Pulmonary artery endothelial cell (primary cell): ENCODE data around the gene PTPRN2. TPM values are rescaled to one million over a fixed set of nuclear protein-coding genes. Genes with fewer than 3 reads are reported as not detected.

Experiments used
- DNase-seq: peaks from one replicate; pipeline ENCODE4 v3.0.0-alpha.2; 2011; ENCODE audit warnings: low read depth, low spot score
- total RNA-seq: library from RNA; depleted of rRNA; stranded (reverse); fragments of >200 nt; gene quantifications from 2 replicates; pipeline ENCODE4 v1.2.3, GENCODE V29; 2014

PTPRN2 gene
- total RNA-seq, 1 donor from 2014 or later = 0.53 TPM

DNA sequence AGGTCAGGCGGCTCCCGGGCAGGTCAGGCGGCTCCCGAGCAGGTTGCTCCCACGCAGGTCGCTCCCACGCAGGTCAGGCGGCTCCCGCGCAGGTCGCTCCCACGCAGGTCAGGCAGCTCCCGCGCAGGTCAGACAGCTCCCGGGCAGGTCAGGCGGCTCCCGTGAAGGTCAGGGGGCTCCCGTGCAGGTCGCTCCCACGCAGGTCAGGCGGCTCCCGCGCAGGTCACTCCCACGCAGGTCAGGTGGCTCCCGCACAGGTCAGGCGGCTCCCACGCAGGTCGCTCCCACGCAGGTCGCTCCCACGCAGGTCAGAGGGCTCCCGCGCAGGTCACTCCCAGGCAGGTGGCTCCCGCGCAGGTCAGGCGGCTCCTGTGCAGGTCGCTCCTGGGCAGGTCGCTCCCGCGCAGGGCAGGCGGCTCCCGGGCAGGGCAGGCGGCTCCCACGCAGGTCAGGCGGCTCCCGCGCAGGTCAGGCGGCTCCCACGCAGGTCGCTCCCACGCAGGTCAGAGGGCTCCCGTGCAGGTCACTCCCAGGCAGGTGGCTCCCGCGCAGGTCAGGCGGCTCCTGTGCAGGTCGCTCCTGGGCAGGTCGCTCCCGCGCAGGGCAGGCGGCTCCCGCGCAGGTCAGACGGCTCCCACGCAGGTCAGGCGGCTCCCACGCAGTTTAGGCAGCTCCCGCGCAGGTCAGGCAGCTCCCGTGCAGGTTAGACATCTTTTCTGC lies 30.7 kb downstream of the PTPRN2 start:
- no peak for DNase-seq

DNA sequence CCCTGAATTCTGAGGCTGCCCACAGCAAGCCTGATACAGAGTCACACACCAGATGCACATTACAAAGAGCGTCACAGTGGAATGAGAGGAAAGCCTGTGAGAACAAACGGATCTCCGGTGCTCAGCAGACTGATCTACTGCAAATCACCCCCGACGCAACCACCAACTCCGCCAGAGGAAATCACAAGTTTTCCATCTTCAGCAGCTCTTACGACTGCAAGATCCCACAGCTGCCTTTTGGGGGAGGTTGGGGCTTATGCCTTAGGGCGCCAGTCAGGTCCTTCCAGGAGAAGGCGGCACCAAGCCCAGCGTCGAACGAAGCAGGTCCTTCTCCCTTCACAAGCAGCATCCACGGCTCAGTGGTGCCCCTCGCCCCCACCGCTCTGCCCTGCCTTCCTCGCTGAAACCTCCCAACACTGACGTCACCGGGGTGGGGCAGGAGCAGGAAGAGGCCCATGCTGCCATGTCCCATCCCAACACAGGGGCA lies 32.5 kb downstream of the PTPRN2 start:
- DNase-seq = no peak

DNA sequence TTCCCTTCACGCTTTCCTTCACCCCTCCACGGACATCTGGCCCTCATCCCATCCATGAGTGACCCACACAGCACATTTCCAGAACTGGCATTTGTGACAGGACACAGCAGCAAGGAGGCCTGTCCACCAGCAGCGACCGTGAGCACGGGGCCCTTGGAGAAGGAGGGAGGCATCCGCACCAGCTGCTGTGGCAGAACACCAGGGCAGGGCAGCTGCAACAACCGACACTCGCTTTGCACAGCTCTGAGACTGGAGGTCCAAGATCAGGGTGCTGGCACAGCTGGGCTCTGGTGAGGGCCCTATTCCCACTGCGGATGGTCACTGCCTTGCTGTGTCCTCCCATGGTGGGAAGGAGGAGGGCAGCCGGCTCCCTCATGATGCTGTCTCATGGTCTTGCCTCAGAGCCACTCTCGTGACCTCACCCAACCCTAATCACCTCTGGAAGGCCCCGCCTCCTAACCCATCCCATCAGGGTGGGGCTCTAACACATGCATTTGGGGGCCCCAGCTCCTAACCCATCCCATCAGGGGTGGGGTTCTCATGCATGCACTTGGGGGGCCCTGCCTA lies 36.7 kb downstream of the PTPRN2 start:
- no peak for DNase-seq

DNA sequence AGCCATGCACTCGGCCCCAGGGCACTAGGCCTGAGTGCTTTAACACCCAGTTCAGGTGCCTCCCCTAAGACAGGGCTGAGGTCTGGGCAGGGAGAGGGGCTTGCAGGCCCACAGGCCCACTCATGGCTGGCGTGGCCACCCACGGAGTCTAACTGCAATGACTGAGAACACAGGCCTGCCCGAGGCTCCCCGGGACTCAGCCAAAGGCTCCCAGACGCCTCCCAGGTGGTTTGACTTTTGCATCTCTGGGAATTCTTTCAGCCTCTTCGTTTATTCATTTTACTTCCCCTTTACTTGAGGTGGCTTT lies 37.3 kb downstream of the PTPRN2 start:
- DNase-seq = no peak

DNA sequence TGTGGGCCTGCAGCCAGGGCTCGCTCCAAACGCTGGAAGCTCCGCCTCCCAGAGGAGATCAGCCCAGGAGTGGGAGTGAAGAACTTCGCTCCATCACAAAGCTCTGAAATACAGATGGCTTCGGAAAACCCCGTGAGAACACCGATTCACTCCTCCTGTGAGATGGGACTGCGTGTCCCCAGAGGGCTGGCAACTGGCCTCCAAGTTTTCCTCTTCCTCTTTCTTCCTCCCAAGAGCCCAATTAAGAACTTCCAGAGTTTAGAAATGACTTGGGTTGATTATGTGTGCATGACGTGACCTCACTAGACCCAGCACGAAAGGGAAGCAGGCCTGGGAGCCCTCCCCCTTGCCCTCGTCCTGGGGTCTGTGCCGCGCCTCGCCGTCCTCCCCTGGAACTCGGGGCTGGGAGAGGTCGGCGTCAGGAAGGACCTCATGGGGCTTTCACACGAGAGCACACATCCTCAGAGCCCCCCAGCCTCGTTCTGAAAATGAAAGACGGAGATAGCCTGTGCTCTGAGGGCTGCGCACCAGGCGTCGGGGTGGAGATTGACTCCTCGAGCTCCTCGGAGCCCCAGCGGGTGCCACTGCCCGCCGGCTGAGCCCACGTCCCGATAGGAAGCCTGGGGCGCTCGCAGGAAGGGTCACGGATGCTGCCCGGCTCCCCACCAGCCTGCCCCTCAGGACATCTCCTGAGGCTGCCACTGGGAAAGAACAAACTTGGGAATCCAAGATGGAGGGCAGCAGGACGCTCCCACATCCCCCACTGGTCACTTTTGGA lies 37.8 kb downstream of the PTPRN2 start:
- no peak for DNase-seq

DNA sequence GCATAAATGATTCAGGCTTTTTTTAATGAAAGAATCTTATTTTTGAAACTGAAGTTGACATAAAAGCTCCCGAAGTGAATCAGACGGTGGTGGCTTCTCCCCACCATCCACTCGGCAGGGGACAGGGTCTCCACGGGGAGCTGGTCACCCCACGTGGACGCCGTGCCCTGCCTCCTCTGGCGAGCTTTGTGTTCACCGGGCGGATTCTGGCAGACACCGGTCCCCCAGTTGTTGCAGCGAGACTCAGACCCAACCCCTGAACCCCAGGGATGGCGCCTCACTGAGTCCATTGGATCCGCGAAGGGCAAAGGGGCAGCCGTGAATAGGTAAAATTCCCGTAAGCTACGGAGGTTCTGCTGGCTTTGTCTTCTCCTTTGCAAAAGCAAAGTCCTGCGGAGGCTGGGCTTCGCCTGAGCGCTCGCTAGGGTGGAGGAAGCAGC lies 38.4 kb downstream of the PTPRN2 start:
- DNase-seq = no peak

DNA sequence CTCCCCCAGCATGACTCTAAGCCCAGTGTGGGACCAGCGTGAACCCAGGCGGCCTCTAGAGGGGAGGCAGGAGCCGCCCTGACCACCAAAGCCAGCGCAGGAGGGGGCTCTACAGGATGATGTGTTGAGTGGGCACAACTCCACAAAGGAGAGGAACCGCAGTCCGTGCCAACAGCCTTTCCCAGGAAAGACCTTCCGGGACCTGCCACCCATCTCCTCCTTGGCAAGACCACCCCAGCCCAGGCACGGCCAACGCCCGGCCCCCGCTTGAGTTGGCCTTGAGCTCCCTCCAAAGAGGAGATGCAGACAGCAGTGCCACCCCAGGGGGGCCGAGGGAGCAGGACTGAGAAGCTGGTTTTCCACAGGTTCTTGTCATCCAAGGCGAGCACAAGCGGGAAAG lies 38.9 kb downstream of the PTPRN2 start:
- DNase-seq = no peak

DNA sequence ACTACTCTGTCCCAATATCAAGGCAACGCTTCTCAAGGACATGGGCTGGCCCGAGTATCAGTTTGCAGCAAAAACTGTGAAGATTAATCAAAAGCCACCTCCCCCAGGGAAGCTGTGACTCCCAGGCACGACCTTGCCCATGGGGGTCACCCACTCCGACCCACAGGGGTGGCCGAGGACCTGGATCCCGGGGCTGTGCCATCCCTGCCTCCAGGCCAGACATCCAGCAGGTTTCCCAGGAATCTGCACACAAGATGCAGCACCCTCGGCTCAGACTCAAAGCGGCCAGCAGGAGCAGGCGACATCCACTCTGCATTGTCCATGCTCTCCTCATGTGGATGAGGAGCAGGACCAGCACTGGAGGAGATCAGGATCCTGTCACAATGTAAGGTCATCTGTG lies 39.8 kb downstream of the PTPRN2 start:
- DNase-seq = no peak

DNA sequence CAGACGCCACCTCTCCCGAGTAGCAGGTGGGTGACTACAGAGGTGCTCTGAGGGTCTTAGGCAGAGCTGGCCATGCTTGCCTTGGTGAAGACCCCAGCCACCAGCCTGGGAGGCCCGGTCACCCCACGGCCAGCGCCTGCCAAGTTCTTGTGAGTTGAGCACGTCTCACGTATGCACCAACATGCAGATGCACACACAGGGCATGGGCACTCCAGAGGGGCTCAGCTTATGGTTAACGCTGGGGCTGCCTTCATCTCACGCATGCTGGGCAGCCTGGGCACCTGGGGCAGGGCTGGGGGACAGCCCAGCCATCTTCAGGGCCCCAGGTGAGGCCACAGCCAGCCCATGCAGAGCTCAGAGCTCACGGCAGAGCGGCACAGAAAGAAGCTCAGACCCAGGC lies 41.0 kb downstream of the PTPRN2 start:
- DNase-seq = no peak

DNA sequence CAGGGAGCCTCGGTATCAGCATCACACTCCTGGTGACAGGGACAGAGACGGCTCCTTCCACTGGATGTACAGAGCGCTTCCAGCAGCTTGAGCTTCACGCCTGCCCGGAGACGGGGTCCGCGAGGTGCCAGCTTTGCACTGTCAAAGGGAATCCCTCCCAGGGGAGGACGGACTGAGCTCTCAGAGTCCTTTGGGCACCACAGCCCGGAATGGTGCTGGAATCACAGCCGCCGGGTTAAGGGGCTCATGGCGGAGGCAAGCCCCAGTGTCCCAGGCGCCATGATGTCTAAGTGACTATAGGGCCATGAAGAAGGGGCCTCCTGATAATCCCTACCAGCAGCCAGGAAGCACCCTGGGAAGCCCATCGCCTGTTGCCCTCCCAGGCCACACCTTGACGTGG lies 41.4 kb downstream of the PTPRN2 start:
- DNase-seq = no peak

DNA sequence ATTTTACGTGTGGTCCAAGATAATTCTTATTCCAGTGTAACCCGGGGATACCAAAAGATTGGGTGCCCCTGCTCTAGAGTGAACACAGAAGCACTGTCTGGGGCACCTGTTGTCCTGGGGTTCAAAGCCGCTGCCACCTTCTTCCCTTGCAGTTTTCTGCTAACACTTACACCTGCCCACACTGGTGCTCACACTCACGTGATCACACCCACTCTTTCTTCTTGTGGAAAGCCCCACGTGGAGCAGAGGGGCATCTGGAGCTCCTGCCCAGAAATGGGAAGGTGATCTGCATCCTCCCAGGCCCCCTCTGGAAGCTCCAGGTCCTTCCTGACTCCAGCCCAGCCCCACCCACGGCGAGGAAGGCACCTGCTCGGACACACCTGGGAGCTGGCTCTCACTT lies 42.9 kb downstream of the PTPRN2 start:
- no peak for DNase-seq

DNA sequence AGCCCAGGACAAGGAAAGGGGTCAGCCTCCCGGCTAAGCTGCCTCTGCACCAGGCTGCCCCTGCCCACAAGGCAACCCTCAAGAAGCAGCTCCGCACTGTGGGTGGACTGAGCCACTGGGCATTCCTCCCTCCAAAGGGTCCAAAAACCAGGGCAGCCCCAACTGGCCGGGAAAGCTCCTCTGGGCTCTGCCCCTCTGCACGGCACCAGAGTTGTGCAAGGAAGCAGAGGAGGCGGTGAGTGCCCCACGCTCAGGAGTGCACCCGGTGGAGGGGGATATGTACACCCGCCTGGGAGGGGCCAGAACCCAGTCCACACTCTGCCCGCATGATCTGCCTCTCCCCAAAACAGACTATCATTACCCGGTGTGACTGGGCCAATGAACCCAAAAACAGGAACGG lies 43.8 kb downstream of the PTPRN2 start:
- DNase-seq = no peak

DNA sequence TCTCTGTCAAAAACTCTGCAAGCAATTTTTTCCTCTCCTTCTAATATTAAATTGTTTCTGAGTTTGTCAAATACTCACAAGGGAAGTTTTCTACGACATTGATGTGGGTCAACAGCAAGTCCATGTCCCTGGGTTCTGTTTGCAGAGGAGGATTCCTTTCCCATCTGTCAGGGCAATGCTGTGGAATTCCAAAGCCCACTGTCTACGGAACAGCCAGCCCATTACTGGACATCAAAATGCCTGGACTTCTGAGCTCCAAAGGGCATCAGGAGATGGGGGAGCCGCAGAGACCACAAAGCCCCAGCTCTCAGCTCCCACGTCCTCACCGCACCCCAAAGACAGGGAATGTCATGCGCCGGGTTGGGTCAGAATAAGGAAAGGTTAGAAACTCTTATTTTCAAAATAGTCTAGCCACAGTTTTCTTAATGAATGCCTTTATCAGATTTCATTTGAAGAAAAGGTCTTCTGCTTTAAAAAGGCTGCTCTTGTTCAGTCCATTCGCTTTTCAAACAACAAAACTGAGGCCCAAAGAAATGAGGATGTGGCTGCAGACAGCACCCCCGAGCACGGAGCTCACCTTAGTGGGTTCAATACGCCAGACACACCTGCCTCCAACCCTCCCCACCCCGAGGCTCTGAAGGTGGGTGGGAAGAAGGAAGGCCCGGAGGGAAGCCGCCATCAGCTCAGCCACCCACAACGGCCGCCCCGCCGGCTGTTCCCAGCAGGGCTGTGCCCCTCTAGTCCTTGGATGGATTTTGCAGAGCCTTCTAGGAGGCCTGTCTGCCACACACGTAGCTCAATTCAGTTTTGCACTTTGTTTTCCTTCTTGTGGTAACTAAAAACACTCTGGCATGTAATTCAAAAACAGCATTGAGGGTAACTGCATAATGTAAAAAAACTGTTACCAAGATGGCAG lies 44.7 kb downstream of the PTPRN2 start:
- no peak for DNase-seq

DNA sequence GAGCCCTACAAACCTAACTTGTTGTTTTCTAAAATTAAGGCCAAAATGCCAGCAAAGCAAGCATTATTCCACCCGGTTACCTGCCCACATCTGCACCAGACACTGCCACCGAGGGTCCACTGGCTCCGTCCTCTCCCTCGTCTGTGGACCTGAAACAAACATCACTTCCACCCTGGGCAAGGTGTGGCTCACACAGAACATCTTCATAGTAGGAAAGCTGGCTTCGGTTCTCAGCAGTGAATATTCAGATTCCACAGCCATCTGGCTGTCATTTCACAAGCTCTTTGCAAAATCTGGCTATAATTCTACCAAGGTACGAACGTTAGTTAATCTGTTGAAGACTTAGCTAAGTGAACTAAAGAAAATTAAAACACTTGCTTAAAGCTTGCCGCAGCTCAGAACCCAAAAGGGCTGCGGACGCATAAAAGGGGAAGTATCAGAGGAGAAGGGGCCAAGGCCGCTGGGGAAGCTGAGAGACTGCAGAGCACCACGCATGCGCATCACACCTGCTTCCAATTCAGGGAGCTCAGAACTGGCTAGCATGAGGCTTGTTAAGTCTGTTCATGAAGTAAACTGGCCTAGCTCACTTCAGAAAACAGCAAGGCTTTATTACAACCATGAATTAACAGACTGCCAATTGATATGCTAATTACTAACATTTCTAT lies 46.1 kb downstream of the PTPRN2 start:
- DNase-seq = no peak

DNA sequence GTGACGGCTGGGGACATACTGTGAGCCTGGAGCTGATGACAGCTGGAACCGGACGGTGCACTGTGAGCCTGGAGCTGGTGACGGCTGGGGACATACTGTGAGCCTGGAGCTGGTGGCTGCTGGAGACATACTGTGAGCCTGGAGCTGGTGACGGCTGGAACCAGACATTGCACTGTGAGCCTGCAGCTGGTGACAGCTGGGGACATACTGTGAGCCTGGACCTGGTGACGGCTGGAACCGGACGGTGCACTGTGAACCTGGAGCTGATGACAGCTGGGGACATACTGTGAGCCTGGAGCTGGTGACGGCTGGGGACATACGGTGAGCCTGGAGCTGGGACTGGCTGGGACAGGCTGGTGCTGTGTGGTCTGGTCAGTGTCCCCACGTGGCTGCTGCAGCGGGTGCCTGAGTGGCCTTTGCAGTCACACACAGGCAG lies 47.9 kb downstream of the PTPRN2 start:
- no peak for DNase-seq

DNA sequence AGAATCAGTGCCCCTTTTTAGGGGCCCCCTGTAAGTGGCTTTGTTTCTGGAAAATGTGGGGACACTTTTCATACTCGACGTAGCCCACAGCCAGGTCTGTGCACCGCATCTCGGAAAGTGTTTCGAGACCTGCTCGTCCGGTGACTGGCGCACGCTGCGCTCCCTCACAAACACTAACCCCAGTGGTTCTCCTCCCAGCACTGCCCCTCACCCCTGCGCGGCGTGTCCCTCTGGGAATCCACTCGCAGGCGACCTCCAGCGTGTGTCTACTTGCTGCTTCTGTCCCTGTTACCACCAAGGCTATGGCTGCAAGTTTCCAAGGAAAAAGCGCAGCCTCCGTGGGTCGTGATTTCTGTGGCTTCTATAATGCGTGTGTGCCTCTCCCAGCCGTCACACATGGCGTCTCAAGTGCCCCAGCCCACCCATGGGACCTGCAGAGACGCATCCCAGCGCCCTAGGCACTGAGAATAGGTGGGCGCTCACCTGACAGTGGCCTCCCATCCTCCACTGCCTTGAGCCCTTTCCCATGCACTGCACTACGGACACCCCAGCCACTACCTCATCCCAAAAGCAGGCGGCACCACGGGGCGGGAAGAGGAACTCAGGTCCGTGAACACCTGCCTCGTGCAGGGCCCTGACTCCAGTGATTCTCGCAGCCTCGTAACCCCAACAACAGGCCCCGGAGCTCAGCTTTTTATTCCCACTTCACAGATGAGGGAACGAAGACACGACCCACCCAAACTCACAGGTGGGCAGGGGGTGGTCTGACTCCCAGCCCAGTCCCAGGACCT lies 49.3 kb downstream of the PTPRN2 start:
- no peak for DNase-seq

DNA sequence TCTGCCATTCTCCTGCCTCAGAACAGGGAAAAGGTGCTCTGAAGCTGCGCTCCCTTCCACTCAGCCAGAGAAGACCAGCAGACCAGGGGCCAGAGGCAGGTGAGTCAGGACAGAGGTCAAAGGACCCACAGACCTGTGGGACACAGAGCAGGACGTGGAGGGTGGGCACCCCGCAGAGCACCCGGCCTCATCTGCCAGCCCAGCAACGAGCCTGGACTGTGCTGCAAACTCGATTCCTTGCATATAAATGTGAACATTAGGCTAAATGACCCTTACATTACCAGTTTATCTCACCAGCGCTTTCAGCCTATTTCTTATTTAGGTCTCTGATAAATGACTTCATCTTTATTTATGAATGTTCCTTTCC lies 50.1 kb downstream of the PTPRN2 start:
- no peak for DNase-seq

DNA sequence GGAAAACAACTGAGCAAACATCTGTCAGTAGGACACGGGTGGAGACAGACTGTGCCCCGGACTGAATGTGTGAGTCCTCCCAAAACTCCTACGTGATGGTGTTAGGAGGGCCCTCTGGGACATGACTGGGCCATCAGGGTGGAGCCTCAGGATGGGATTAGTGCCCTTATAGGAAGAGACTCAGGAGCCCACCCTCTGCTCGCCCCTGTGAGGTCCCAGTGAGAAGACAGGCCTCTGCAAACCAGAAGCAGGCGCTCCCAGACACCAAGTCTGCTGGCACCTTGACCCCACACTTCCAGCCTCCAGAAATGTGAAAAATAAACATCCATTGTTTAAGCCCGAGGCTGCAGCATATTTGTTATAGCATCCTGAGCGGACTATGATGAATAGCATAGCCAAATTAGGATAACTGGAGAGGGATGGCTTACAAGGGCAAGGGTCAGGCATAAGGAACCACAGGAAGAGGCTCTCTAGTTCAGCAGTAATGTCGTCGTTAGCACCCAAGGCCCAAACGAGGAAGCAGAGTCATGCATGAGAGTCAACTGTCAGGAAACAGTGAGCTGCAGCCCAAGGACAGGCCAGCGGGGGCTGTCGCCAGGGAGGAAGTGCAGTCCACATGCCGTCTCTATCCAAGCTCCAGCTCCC lies 50.6 kb downstream of the PTPRN2 start:
- DNase-seq = no peak

DNA sequence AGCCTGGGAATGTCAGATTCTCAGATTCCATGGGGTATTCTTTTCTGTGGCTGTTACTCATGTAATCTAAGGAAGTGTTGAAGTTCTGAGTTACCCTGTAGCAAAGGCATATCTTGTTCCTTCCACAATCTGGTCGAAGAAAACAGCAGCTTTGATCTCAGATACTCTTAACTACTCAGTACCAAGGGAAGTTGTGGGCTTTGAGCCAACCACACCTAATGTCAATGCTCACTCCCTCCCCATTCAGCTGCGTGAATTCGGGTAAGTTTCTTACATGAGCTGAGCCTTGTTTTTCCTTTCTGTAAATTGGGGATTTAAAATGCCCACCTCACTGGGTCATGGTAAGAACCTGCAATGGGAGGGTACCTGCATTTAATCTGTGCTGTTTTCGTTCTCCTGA lies 52.5 kb downstream of the PTPRN2 start:
- no peak for DNase-seq

DNA sequence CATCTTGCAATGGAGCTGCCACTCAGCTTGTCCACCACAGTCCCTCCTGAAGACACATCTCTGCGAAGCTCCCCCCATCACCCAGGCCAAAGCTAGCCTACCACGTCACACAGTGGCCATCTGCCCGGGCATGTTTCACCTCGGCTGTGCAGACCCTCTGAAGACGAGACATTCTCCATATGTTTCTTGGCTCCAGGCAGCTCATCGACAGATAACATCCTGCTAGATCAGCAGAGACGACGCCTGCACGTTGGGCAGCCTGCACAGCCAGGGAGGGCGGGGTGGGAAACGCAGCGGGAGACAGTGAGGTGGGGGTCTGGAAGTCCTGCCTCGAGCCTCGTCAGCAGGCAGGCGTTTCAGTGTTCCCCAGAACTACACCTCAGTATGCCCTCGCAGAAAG lies 53.0 kb downstream of the PTPRN2 start:
- no peak for DNase-seq
